GM18502 (cell line): ENCODE measurements around the gene FBXL7.

Experiments used
- ATAC-seq: cut with Tn5 transposase; IDR thresholded peaks from one replicate; pipeline ENCODE4 v1.9.1; 2021; ENCODE audit warnings: mild to moderate bottlenecking; ENCODE audit not compliant: unreplicated experiment, poor library complexity

The FBXL7 gene

DNA sequence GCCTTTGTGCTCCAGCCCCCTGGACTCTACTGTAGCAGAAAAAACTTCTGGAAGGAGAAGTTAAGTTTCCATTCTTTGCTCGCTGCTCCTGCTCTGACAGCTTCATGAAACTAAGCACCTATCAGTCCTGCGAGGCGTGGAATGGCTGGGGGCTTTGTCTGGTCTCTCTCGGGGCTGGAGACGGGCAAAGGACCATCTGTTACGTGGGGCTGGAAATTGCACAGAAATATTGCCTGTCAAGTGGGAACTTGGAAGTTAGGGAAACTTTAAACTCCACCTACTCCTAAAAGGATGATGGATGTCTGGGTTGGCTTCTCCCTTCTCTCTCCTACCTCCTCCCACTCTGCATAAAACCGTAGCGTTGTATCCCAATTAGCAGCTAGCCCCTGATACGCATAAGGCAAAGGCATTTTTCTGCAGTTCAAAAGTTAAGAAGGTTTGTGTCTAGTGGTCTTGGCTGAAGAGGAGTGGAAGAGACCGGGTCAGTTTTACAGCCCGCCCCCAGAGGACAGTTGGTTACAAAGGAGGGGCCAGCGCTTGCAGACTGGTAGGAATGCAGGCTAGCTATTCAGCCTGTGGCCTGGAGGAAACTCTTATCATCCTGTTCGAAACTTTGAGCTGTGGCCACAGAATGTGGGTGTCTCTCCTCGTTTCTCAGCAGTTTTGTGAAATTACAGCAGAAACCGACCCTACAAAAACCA is 1.3 kb downstream of the FBXL7 start:
- no peak for ATAC-seq

DNA sequence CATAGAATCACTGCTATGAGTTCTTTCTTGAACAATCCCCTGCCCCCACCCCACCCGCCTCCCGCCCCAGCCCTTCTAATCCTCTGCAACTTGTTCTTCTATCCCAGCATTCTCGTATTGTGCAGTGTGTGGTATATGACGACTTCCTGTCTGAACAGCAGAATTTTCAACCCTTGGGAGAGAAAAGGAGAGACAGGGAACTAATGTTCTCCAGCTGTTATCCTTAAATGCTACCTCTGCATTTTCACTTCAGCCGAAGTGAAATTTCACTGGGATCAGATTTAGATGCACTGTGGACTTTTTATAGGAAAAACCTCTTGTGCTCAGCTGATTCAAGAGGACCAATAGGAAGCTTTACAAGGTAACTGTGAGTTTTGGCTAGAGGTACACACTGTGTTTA is 2.2 kb downstream of the FBXL7 start:
- no peak for ATAC-seq

DNA sequence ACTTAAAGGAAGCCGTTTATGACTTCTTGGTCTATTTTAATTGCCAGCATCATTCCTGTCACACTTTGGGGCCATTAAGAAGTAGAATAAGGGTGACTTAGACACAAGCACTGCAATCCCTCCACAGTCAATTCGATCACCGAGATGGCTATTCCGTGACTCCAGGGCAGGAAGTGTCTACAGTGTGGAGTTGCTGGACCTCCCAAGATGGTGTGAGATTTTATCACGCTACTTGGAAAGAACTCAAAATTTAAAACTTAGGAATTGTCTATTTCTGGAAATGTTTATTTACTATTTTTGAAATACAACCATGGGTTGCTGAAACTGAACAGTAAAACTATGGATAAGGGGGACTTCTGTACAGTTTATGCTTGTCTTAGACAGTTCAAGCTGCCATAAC is 6.2 kb downstream of the FBXL7 start:
- no peak for ATAC-seq

DNA sequence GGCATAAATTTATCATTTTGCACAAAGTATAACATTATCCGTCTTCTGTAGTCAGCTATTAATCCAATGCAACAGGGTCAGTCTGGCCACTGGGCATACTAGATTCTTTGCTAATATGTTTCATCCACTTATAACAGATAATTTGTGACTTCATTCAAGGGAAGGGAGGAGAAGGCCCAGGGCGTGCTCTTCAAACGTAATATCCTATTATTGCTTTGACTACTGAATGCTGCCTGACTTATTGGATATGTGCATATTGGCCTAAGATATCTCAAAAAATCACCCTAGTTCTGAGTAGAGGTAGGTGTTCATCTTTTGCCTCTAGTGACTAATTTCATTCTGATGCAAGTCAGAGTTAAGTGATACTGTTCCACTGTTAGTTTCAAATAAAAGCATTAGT is 6.9 kb downstream of the FBXL7 start:
- no peak for ATAC-seq

DNA sequence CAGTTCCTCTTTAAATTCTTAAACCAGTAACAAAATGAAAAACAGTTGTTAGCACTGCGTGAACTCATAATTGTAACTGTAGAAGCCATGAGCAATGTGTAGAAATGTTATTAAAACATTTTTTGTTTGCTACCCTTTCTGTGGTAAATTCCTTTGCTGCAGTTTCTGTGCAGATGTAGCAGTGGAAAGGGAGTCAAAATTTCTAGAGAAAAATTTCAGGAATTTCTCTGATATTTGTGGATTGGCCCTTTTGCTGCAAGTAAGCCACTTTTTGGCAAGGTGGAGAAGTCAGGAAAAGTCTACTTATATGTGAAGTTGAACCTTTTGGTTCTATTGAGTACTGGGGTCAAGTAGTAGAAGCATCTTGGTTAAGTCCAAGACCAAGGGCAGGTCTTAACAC is 10.1 kb downstream of the FBXL7 start:
- no peak for ATAC-seq

DNA sequence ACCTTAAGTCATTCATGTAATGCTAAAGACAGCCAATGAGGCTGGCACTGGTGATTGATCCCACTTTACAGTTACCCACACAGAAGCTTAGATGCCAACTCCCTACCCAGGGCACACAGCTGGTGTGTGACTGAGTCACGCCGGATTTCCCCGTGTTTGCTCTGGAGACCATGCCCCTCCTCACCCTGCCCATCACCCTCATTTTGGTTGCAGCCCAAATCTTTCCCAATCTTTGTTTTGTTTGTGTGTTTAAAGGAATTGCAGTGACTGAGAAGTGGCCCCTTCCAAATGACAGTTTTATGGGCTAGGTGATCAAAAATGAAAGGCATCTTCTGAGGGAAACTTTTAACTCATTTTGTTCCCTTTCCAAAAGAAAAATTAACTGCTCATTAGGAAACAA is 10.9 kb downstream of the FBXL7 start:
- ATAC-seq = no peak

GRCh38 chr5:15513431-15513830 is 13.5 kb downstream of the FBXL7 start:
- ATAC-seq = no peak

DNA sequence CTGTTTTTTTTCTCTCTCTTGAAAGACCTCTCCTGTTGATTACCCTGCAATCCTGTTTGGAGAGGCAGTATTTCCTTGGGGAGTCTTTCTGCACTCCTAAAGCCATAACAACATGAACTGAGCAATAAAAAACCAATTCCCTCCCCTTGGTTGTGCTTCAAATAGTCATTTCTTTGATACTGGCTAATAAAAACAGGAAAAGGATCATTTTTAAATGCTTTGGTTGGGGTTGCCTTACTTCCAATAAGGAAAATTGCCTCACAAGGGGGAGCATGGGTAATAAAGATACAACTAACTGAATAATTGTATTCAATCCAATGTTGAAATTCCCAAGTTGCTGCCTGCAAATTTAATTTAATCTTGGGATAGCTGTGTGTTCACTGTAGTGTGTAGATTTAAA is 13.9 kb downstream of the FBXL7 start:
- no peak for ATAC-seq

- no peak for ATAC-seq
These were observed 15.2 kb downstream of the FBXL7 start for GRCh38 chr5:15515229-15515628.

DNA sequence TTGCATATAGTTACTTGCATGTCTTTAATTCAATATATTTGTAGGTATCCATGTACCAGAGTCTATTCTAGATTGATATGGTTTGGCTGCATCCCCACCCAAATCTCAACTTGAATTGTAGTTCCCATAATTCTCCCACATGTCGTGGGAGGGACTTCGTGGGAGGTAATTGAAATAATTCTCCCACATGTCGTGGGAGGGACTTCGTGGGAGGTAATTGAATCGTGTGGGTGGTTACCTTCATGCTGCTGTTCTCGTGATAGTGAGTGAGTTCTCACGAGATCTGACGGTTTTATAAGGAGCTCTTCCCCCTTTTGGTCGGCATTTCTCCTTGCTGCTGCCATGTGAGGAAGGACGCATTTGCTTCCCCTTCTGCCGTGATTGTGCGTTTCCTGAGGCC is 16.5 kb downstream of the FBXL7 start:
- no peak for ATAC-seq

GRCh38 chr5:15518786-15519185 is 18.8 kb downstream of the FBXL7 start:
- no peak for ATAC-seq

- no peak for ATAC-seq
These were observed 20.9 kb downstream of the FBXL7 start for GRCh38 chr5:15520856-15521255.

GRCh38 chr5:15521381-15522186 is 21.6 kb downstream of the FBXL7 start:
- ATAC-seq = no peak

GRCh38 chr5:15522187-15522520 is 22.2 kb downstream of the FBXL7 start:
- ATAC-seq = no peak

GRCh38 chr5:15524712-15525111 is 24.7 kb downstream of the FBXL7 start:
- ATAC-seq = no peak

DNA sequence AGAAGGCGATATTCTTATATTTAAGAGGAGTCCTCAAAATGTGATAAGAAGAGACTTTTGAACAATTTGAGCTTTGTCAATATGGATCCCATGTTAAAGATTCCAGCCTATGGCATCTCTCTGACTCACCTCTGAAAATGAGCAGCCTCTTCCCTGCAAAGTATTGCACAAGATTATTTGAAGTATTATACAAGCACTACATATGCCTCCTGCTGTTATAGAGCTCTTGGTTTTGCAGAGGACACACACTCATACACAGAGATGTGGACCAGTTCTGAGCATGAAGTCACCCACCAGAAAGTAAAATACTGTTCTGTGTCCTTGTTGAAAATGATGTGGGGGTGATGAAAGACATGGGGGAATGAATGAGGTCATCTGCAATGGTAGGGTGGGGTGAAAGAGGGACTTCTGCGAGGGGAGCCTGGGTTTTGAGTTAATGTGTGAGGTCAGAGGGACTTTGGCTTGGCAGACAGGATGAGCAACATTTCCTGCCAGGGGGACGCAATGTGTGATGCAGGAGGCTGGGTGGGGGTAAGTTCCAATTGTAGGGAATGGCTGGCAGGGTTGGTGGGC is 25.8 kb downstream of the FBXL7 start:
- ATAC-seq = no peak

DNA sequence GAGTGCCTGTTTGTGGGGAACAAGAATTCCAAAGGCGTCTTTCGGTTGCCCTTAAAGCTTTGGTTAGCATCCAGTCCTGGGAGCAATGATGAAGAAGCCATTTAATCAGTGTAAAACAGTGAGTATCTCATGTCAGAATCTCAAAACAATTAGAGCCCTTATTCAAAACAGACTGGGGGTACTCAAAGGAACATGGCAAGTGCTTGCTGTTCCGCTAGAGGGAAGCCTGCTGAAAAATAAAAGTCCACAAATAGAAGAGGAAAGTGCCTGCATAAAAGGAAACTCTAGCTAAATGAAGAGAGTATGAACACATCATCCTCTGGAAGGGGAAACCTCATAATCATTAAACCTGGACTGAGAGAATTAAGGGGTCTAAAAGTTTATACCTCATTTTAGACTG is 26.4 kb downstream of the FBXL7 start:
- no peak for ATAC-seq

DNA sequence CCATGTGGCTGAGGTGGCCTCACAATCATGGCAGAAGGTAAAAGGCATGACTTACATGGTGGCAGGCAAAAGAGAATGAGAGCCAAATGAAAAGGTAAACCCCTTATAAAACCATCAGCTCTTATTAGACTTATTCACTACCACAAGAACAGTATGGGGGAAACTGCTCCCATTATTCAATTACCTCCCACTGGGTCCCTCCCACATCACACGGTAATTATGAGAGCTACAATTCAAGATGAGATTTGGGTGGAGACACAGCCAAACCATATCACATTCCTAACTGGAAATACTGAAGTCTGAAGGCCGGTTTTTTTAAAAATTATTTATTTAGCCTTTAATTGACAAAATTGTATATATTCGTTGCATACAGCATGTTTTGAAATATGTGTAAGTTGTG is 28.5 kb downstream of the FBXL7 start:
- no peak for ATAC-seq

- no peak for ATAC-seq
These were observed 29.0 kb downstream of the FBXL7 start for GRCh38 chr5:15529013-15529412.

DNA sequence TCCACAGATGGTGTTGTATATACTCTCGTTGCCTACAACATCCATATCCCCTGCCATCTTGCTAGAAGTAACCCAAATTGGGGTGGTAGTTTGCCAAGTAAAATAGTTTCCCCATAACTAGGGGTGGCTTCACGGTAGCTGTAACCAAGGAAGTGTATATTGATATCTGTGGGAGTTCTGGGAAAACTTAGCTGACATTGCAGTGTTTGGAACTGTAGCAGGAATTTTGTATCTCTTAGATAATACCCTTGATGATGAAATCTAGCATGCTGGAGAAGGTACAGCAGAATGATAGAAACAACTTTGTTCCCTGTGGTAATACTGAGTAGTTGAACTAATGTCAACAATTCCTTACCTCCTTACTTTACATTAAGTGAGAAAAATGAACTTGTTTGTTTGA is 29.8 kb downstream of the FBXL7 start:
- ATAC-seq = no peak

GRCh38 chr5:15533129-15533893 is 33.3 kb downstream of the FBXL7 start:
- ATAC-seq = no peak
